GM18498 (cell line): Measurements from ENCODE around the gene PNPO.
A peak's percentile ranks its signal among the peaks of the same experiment; 100 is the strongest.
"Not testable (repeated sequence)": the region's sequence is repeated elsewhere in the genome, so short reads cannot be mapped to it uniquely, and the experiment has no call there.

Source experiments
- ATAC-seq: cut with Tn5 transposase; IDR thresholded peaks from one replicate; pipeline ENCODE4 v1.9.1; 2021; ENCODE audit warnings: mild to moderate bottlenecking, moderate library complexity; ENCODE audit not compliant: unreplicated experiment

The PNPO gene

GRCh38 chr17:47917581-47917980, 23.8 kb upstream of the PNPO start:
- no peak for ATAC-seq

- ATAC-seq, result no peak
These were observed 23.4 kb upstream of the PNPO start for GRCh38 chr17:47918006-47918405.

GRCh38 chr17:47918991-47919390, 22.4 kb upstream of the PNPO start:
- ATAC-seq, result no peak

GRCh38 chr17:47919889-47920288, 21.5 kb upstream of the PNPO start:
- not testable (repeated sequence) for ATAC-seq

- no peak for ATAC-seq
These were observed 16.3 kb upstream of the PNPO start for GRCh38 chr17:47924785-47925677.

- ATAC-seq, result no peak
These were observed 15.7 kb upstream of the PNPO start for GRCh38 chr17:47925678-47925988.

- ATAC-seq, result no peak
These were observed 13.5 kb upstream of the PNPO start for GRCh38 chr17:47927821-47928400.

GRCh38 chr17:47928415-47928814, 13.0 kb upstream of the PNPO start:
- ATAC-seq, result no peak

GRCh38 chr17:47929218-47930000, 12.0 kb upstream of the PNPO start:
- ATAC-seq, result no peak

- no peak for ATAC-seq
These were observed 9.5 kb upstream of the PNPO start for GRCh38 chr17:47931848-47932247.

- ATAC-seq, result no peak
These were observed 6.5 kb upstream of the PNPO start for GRCh38 chr17:47934856-47935255.

- ATAC-seq, result not testable (repeated sequence)
These were observed 5.9 kb upstream of the PNPO start for GRCh38 chr17:47935468-47935867.

GRCh38 chr17:47935961-47936360, 5.4 kb upstream of the PNPO start:
- ATAC-seq, result no peak

GRCh38 chr17:47937941-47938340, 3.4 kb upstream of the PNPO start:
- no peak for ATAC-seq

- no peak for ATAC-seq
These were observed 732 bp downstream of the PNPO start for GRCh38 chr17:47942096-47942510.

GRCh38 chr17:47942568-47942967, 1.2 kb downstream of the PNPO start:
- no peak for ATAC-seq

GRCh38 chr17:47945080-47945479, 3.7 kb downstream of the PNPO start:
- ATAC-seq, result no peak

- ATAC-seq, result no peak
These were observed 4.4 kb downstream of the PNPO start for GRCh38 chr17:47945529-47946508.

- ATAC-seq, result no peak
These were observed 5.1 kb downstream of the PNPO start for GRCh38 chr17:47946516-47946915.

GRCh38 chr17:47946929-47947397, 5.6 kb downstream of the PNPO start:
- ATAC-seq, result peak; percentile 69
